Caco-2 (cell line): ENCODE results near the gene BRK1. TPM values are rescaled to one million over a fixed set of nuclear protein-coding genes. Genes with fewer than 3 reads are reported as not detected.
"Not testable (repeated sequence)": the region's sequence is repeated elsewhere in the genome, so short reads cannot be mapped to it uniquely, and the experiment has no call there.

ENCODE experiments used
- BruUV-seq: library from RNA; stranded (reverse); fragments of 400-500 nt; replicated peaks from 2 replicates; lab custom pipeline; 2021; lab: Mats Ljungman, UMichigan
- CTCF ChIA-PET: fragments of 300-600 bp; sonication (Branson Sonifier 250); formaldehyde crosslinking; loops from one replicate; lab custom pipeline; 2022; ENCODE audit warnings: antibody characterized with exemption; lab: Charles Lee
- POLR2A ChIA-PET: fragments of 300-600 bp; sonication (Branson Sonifier 250); formaldehyde crosslinking; loops from one replicate; lab custom pipeline; 2022; ENCODE audit warnings: antibody characterized with exemption; lab: Charles Lee
- DNase-seq, 2 experiments: peaks; one replicate each; pipeline versions ENCODE4 v3.0.0 to v3.0.0-alpha.2; 2020 to 2022
- H3K27me3 ChIP-seq: replicated peaks from 2 replicates; pipeline ENCODE4 v1.6.0; 2011; ENCODE audit warnings: low read length; ENCODE audit not compliant: control insufficient read depth, insufficient read depth
- H3K36me3 ChIP-seq: 2 replicates; pipeline ENCODE4 v1.5.1; 2011; ENCODE audit warnings: low read length; ENCODE audit not compliant: control insufficient read depth, insufficient read depth
- H3K4me1 ChIP-seq: fragments of 250-450 bp; sonication (Bioruptor Pico); 2 replicates; pipeline ENCODE4 v1.5.1; 2020; ENCODE audit warnings: mild to moderate bottlenecking
- H3K4me3 ChIP-seq: 2 replicates; pipeline ENCODE4 v1.5.1; 2011; ENCODE audit warnings: low read depth, mild to moderate bottlenecking, control low read depth, low read length
- H3K9me3 ChIP-seq: fragments of 250-450 bp; sonication (Bioruptor Pico); 2 replicates; pipeline ENCODE4 v1.5.1; 2020; ENCODE audit warnings: mild to moderate bottlenecking, moderate library complexity
- H3K27ac Mint-ChIP-seq: one replicate; pipeline ENCODE4 v1.8.0; 2022; ENCODE audit warnings: mixed read lengths; ENCODE audit not compliant: unreplicated experiment
- H3K27me3 Mint-ChIP-seq: one replicate; pipeline ENCODE4 v1.8.0; 2022; ENCODE audit warnings: mixed read lengths; ENCODE audit not compliant: insufficient read depth, unreplicated experiment
- H3K36me3 Mint-ChIP-seq: one replicate; pipeline ENCODE4 v1.8.0; 2022; ENCODE audit warnings: mild to moderate bottlenecking, mixed read lengths; ENCODE audit not compliant: insufficient read depth, unreplicated experiment
- H3K4me1 Mint-ChIP-seq: one replicate; pipeline ENCODE4 v1.8.0; 2022; ENCODE audit warnings: low read depth, mixed read lengths; ENCODE audit not compliant: unreplicated experiment
- H3K4me3 Mint-ChIP-seq: one replicate; pipeline ENCODE4 v1.8.0; 2022; ENCODE audit warnings: mild to moderate bottlenecking, moderate library complexity, mixed read lengths; ENCODE audit not compliant: unreplicated experiment
- H3K9me3 Mint-ChIP-seq: one replicate; pipeline ENCODE4 v1.8.0; 2022; ENCODE audit warnings: mixed read lengths; ENCODE audit not compliant: unreplicated experiment
- intact Hi-C: fragments of 100-400 bp; cut with micrococcal nuclease; formaldehyde crosslinking; loops from one replicate; pipeline ENCODE4 v1.10.0; 2022; ENCODE audit not compliant: unreplicated experiment
- total RNA-seq: library from RNA; stranded (reverse); gene quantifications from 2 replicates; pipeline ENCODE4 v1.2.3, GENCODE V29; 2022
- TF ChIP-seq, protein P1 (sequence below), 2 experiments: fragments of 200-600 bp in 1 of 2; IDR thresholded peaks; 1 replicate in 1 of 2; 2 replicates in 1 of 2; pipeline versions ENCODE4 v1.5.1 to v1.8.0; 2011 to 2022; ENCODE audit warnings: antibody characterized with exemption in 1 of 2, control low read depth in 1 of 2, inconsistent platforms in 1 of 2, low read depth in 1 of 2, low read length in 1 of 2, mild to moderate bottlenecking in 1 of 2, moderate library complexity in 1 of 2; ENCODE audit not compliant: insufficient read depth in 1 of 2, severe bottlenecking in 1 of 2, unreplicated experiment in 1 of 2

The BRK1 gene
- total RNA-seq, 1 experiment from 2014 or later = 115 TPM

DNA sequence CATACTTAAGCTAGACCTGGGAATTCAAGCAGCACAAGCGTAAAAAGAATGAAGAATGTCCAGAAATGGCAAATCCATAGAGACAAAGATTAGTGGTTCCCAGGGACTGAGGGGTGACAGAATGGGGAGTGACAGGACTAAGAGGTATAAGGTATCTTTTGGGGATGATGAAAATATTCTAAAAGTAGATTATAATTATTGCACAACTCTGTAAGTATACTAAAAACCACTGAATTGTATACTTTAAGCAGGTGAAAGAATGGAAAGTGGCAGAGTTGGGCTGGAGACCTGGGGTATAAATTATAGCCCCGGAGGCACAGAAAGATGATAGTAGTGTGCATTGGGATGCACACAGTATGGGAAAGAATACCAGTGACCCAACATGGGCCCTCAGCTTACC is 5.6 kb downstream of the BRK1 start:
- Histone ChIP-seq H3K36me3 (no peaks in the 10 kb centered on the region), H3K4me3 (no peak overlapping the region), H3K9me3 (no peaks in the 10 kb centered on the region), H3K27me3 (no peaks in the 10 kb centered on the region), H3K4me1 (no peaks in the 10 kb centered on the region)
- TF ChIP-seq, protein P1, sequence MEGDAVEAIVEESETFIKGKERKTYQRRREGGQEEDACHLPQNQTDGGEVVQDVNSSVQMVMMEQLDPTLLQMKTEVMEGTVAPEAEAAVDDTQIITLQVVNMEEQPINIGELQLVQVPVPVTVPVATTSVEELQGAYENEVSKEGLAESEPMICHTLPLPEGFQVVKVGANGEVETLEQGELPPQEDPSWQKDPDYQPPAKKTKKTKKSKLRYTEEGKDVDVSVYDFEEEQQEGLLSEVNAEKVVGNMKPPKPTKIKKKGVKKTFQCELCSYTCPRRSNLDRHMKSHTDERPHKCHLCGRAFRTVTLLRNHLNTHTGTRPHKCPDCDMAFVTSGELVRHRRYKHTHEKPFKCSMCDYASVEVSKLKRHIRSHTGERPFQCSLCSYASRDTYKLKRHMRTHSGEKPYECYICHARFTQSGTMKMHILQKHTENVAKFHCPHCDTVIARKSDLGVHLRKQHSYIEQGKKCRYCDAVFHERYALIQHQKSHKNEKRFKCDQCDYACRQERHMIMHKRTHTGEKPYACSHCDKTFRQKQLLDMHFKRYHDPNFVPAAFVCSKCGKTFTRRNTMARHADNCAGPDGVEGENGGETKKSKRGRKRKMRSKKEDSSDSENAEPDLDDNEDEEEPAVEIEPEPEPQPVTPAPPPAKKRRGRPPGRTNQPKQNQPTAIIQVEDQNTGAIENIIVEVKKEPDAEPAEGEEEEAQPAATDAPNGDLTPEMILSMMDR (IDR thresholded peaks at IDR 0.05; ENCODE audit: insufficient read depth in 1 of 2, low read depth in 1 of 2, low read length in 1 of 2, severe bottlenecking in 1 of 2, unreplicated experiment in 1 of 2) = no peak
- POLR2A ChIA-PET = no interaction called here
- no TSS peak for BruUV-seq
- H3K9me3 Mint-ChIP-seq = no peaks in the 10 kb centered on the region
- H3K27ac Mint-ChIP-seq = no peak overlapping the region
- DNase-seq = no peak
- peaks cover 48% of the 10 kb centered on the region for H3K36me3 Mint-ChIP-seq
- no peaks in the 10 kb centered on the region for H3K27me3 Mint-ChIP-seq
- H3K4me1 Mint-ChIP-seq = no peaks in the 10 kb centered on the region
- CTCF ChIA-PET = no interaction called here
- H3K4me3 Mint-ChIP-seq = no peak overlapping the region
- intact Hi-C loops = no loop called here

GRCh38 chr3:10122724-10123123 is 7.2 kb downstream of the BRK1 start:
- Histone ChIP-seq H3K4me3 (no peak overlapping the region), H3K36me3 (no peaks in the 10 kb centered on the region; the same call in 1 of the 2 replicates), H3K4me1 (no peaks in the 10 kb centered on the region), H3K27me3 (no peaks in the 10 kb centered on the region), H3K9me3 (no peaks in the 10 kb centered on the region)
- TF ChIP-seq, protein P1 (IDR thresholded peaks at IDR 0.05; ENCODE audit: insufficient read depth in 1 of 2, low read depth in 1 of 2, low read length in 1 of 2, severe bottlenecking in 1 of 2, unreplicated experiment in 1 of 2) = no peak
- Mint-ChIP-seq H3K4me3 (no peak overlapping the region), H3K4me1 (no peaks in the 10 kb centered on the region), H3K27me3 (no peaks in the 10 kb centered on the region), H3K9me3 (no peaks in the 10 kb centered on the region), H3K36me3 (peaks cover 60% of the 10 kb centered on the region), H3K27ac (no peak overlapping the region)
- ChIA-PET CTCF (no interaction called here), POLR2A (no interaction called here)
- intact Hi-C loops = no loop called here
- no TSS peak for BruUV-seq
- DNase-seq = no peak

DNA sequence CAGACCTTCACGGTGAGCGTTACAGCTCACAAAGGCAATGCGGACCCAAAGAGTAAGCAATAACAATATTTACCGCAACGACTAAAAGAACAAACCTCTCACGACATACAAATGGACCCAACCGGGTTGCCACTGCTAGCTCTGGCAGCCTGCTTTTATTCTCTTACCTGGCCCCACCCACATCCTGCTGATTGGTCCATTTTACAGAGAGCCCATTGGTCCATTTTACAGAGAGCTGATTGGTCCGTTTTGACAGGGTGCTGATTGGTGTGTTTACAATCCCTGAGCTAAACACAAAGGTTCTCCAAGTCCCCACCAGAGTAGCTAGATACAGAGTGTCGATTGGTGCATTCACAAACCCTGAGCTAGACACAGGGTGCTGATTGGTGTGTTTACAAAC is 20.4 kb downstream of the BRK1 start:
- H3K36me3 ChIP-seq, H3K4me3 ChIP-seq, H3K27ac Mint-ChIP-seq, H3K36me3 Mint-ChIP-seq, H3K27me3 Mint-ChIP-seq, CTCF ChIA-PET, BruUV-seq, H3K9me3 ChIP-seq, DNase-seq, intact Hi-C loops, H3K4me3 Mint-ChIP-seq, H3K4me1 ChIP-seq, H3K27me3 ChIP-seq, H3K4me1 Mint-ChIP-seq, H3K9me3 Mint-ChIP-seq: not testable (repeated sequence)
- POLR2A ChIA-PET = interaction anchor here (0.6 kb wide), 1 partner anchor 9 kb away, joined by 3 read pairs; no protein-coding TSS in a partner anchor
